HepG2 (cell line): ENCODE data around the gene MACROH2A1. TPM values are rescaled to one million over a fixed set of nuclear protein-coding genes. Genes with fewer than 3 reads are reported as not detected.

Source experiments
- DRAP1 ChIP-seq: IDR thresholded peaks from 2 replicates; pipeline ENCODE4 v1.6.1; 2016; ENCODE audit warnings: missing genetic modification reagents, missing compliant biosample characterization
- HNF4A ChIP-seq: sonication (generic); formaldehyde crosslinking; IDR thresholded peaks from 2 replicates; pipeline ENCODE4 v1.4.0; 2020; ENCODE audit warnings: missing genetic modification reagents
- HNF4G ChIP-seq, 2 experiments: sonication (generic) in 1 of 2; formaldehyde crosslinking in 1 of 2; IDR thresholded peaks; 2 replicates each; pipeline versions ENCODE4 v1.4.0 to v1.6.1; 2011 to 2020; ENCODE audit warnings: borderline replicate concordance in 2 of 2, low read depth in 2 of 2, mild to moderate bottlenecking in 2 of 2, low read length in 1 of 2, missing genetic modification reagents in 1 of 2, moderate library complexity in 1 of 2
- SUZ12 ChIP-seq: fragments of 150-350 bp; IDR thresholded peaks from 2 replicates; pipeline ENCODE4 v1.6.1; 2014; ENCODE audit warnings: low read depth, low read length
- THAP11 ChIP-seq: IDR thresholded peaks from 2 replicates; pipeline ENCODE4 v1.6.1; 2016; ENCODE audit warnings: missing biosample characterization, missing genetic modification reagents
- YEATS2 ChIP-seq: sonication (generic); formaldehyde crosslinking; IDR thresholded peaks from 2 replicates; pipeline ENCODE4 v1.4.0; 2020; ENCODE audit warnings: missing genetic modification reagents, borderline replicate concordance
- YEATS4 ChIP-seq: sonication (generic); formaldehyde crosslinking; IDR thresholded peaks from 2 replicates; pipeline ENCODE4 v1.4.0; 2020; ENCODE audit warnings: missing genetic modification reagents, borderline replicate concordance
- ZBTB38 ChIP-seq: sonication (generic); formaldehyde crosslinking; IDR thresholded peaks from 2 replicates; pipeline ENCODE4 v1.5.1; 2020; ENCODE audit warnings: mild to moderate bottlenecking, missing genetic modification reagents
- ZBTB40 ChIP-seq, 2 experiments: fragments of 450-650 bp in 1 of 2; sonication (generic) in 1 of 2; formaldehyde crosslinking in 1 of 2; IDR thresholded peaks; 2 replicates each; pipeline versions ENCODE4 v1.6.1 to v1.8.0; 2016 to 2022; ENCODE audit warnings: antibody characterized with exemption in 1 of 2, mild to moderate bottlenecking in 1 of 2, missing genetic modification reagents in 1 of 2
- ZEB1 ChIP-seq: IDR thresholded peaks from 2 replicates; pipeline ENCODE4 v1.6.1; 2012; ENCODE audit warnings: mild to moderate bottlenecking, low read depth, inconsistent platforms; ENCODE audit not compliant: insufficient replicate concordance
- ZNF251 ChIP-seq: sonication (generic); formaldehyde crosslinking; IDR thresholded peaks from 2 replicates; pipeline ENCODE4 v1.9.0; 2021; ENCODE audit warnings: mild to moderate bottlenecking, missing genetic modification reagents
- ZNF326 ChIP-seq: sonication (generic); formaldehyde crosslinking; IDR thresholded peaks from 2 replicates; pipeline ENCODE4 v1.4.0; 2020; ENCODE audit warnings: missing genetic modification reagents, borderline replicate concordance
- ZNF546 ChIP-seq: sonication (generic); formaldehyde crosslinking; conservative IDR thresholded peaks from 2 replicates; pipeline ENCODE4 v1.8.1; 2023; ENCODE audit warnings: mild to moderate bottlenecking, missing genetic modification reagents
- ZNF772 ChIP-seq: sonication (generic); formaldehyde crosslinking; IDR thresholded peaks from 2 replicates; pipeline ENCODE4 v1.5.0; 2020; ENCODE audit warnings: mild to moderate bottlenecking, missing genetic modification reagents
- ZNF800 ChIP-seq: sonication (generic); formaldehyde crosslinking; IDR thresholded peaks from 2 replicates; pipeline ENCODE4 v1.4.0; 2020; ENCODE audit warnings: missing genetic modification reagents
- polyA plus RNA-seq, 8 experiments: library from polyadenylated mRNA; depleted of rRNA in 3 of 8; stranded (reverse) in 7 of 8; unstranded in 1 of 8; fragments of >200 nt; fragmentation: Illumina TruSeq in 4 of 8; extraction: Trizol in 4 of 8; gene quantifications; 2 replicates each; pipeline versions ENCODE4 v1.2.1 to v1.2.3, GENCODE V29; 2011 to 2016; ENCODE audit warnings: low read depth in 4 of 8, missing spikeins in 1 of 8, mixed read lengths in 1 of 8; ENCODE audit not compliant: insufficient read depth in 1 of 8
- total RNA-seq, 5 experiments: library from RNA; depleted of rRNA; stranded (reverse); fragments of >200 nt; fragmentation: Illumina TruSeq; extraction: Trizol; gene quantifications; 2 replicates each; pipeline ENCODE4 v1.2.3, GENCODE V29; 2016; ENCODE audit warnings: low read depth in 1 of 5

The MACROH2A1 gene
- total and polyA plus RNA-seq, 2 of the 13 experiments (the other 11 are each of a cell fraction or from before 2014, with no cell fraction given): 69.1 to 158 TPM

- TF ChIP-seq YEATS4 (CRISPR knock-in tag) (no peak), ZNF772 (no peak), ZNF800 (CRISPR knock-in tag) (no peak), HNF4G (IDR thresholded peaks at IDR 0.05; ENCODE audit: borderline replicate concordance, low read depth, low read length) (0 out of 2 replicates have a peak, but pooled peaks have one; percentile 33), HNF4G (CRISPR knock-in tag; IDR thresholded peaks at IDR 0.05; ENCODE audit: borderline replicate concordance, low read depth) (no peak), ZEB1 (no peak), DRAP1 (CRISPR knock-in tag) (no peak), ZBTB38 (CRISPR knock-in tag) (no peak), ZNF251 (no peak), HNF4A (CRISPR knock-in tag) (peak; percentile 74), ZNF326 (CRISPR knock-in tag) (no peak), ZBTB40 (IDR thresholded peaks at IDR 0.05) (no peak), ZBTB40 (CRISPR knock-in tag; IDR thresholded peaks at IDR 0.05) (no peak), ZNF546 (CRISPR knock-in tag) (no peak), SUZ12 (no peak), THAP11 (CRISPR knock-in tag) (no peak), YEATS2 (CRISPR knock-in tag) (no peak)
Observed at GRCh38 chr5:135308752-135309151, 90.3 kb downstream of the MACROH2A1 start (continued).
